ENCODE results near the gene LMX1A.

Gene LMX1A

GRCh38 chr1:165222580-165222979 is 133.9 kb downstream of the LMX1A start:
- no peak for DNase-seq (ENCODE audit: low read depth in 2 of 2)

DNA sequence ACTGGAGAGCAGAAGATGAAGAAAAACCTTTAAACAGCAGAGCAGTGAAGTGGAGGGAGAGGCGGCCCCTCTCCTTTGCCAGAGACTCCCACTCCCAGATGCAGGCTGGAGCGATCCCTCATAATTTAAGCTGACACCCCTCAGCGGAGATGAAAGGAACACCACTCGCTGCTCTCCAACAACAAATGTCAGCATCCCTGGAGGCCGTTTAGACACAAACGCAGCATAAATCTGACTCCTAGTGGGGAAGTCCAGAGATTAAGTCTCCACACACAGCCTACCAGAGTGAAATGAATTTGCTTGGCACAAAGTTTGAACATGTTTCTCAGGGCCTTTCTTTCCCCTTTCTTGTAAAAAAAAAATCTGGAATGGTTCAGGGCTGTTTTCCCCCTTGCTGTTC is 137.8 kb downstream of the LMX1A start:
- no peak for DNase-seq (ENCODE audit: low read depth in 2 of 2)

DNA sequence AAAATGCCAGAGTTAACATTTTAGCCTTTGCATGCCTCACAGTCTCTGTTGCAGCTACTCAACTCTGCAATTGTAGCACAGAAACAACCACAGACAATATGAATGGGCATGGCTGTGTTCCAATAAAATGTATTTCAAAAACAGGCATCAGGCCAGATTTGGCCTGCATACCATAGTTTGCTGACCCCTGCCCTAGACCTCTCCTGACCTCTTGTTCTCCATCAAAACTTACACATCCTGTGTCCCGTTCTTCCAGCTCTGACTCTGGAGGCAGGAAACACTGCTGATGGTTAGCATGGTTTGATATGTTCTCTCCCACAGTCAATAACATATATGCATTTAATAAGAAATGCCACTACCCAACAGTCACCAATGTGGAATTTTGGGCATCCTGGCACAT is 138.6 kb downstream of the LMX1A start:
- DNase-seq (ENCODE audit: low read depth in 2 of 2): no peak

DNA sequence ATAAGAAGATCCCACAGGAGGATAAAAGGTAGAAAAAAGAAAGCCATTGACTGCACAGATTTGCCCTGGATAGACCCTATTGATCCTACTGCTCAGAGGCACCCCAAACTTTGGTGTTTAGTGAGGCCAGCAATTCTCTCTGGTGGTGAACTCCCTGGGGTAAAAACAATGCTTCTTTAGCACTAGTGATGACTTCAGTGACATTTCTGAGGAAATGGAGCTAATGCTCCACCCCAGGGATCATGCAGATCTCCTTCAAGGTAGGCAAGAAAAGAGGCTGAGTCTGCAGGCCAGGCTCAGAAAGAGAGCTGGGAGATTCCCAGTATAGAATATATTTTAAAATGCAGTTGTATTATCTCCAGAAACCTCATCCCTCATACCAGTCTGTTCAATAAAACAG is 140.3 kb downstream of the LMX1A start:
- no peak for DNase-seq (ENCODE audit: low read depth in 2 of 2)

- no peak for DNase-seq (ENCODE audit: low read depth in 2 of 2)
These were observed 140.8 kb downstream of the LMX1A start for GRCh38 chr1:165215676-165216075.

DNA sequence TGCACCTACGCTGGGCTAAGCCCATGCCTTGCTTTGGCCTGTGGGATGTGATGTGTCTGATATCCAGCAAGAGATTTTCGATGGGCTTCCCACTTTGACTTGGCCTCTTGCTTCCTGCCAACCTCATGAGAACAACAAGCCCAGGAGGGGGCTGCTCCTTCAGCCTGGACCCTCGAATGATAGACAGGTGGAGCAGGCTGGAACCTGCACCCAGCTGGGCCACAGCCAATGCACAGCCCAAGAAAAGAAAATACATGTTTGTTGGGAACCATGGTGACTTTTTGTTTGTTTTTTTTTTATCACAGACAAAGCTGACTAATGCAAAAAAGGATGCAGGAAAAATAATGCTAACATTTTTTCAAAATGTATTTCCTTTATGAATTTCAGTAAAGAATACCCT is 144.3 kb downstream of the LMX1A start:
- no peak for DNase-seq (ENCODE audit: low read depth in 2 of 2)

GRCh38 chr1:165207853-165208515 is 148.5 kb downstream of the LMX1A start:
- DNase-seq (ENCODE audit: low read depth in 2 of 2): no peak

DNA sequence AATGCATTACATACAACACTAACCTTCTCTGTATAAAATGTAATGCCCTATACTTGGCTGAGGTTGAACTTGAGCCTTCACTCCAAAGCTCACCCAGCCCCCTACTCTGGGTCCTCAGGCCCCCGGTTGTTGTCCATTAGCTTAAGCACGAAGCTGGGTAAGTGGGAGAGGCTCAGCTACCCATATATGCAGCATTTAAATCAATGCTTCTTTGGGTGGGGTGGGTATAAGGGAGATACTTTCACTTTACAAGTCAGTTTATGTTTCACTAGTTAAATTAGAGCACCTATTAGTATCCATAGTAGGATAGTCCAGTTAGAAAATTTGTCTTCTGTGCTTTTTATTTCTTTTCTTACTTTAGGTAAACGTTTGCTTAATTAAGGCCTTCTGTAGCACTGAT is 151.4 kb downstream of the LMX1A start:
- no peak for DNase-seq (ENCODE audit: low read depth in 2 of 2)

DNA sequence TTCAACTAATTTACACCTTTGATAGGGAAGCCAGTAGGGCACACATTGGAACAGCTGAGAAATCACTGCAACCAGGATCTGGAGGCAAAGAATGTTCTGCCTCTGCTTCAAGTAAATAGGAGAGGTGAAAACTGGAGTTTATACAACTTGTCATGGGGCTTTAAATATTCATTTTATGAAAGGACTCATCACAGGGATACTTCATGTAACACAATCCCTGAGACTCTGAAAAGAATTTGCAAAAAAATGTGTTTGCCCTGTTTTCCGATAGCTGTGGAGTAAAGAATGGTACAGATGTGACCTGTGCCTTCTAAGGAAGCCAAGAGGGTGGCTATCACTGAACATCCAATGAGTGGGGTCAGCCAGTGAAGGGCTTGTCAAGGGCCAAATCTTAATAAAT is 152.0 kb downstream of the LMX1A start:
- no peak for DNase-seq (ENCODE audit: low read depth in 2 of 2)

DNA sequence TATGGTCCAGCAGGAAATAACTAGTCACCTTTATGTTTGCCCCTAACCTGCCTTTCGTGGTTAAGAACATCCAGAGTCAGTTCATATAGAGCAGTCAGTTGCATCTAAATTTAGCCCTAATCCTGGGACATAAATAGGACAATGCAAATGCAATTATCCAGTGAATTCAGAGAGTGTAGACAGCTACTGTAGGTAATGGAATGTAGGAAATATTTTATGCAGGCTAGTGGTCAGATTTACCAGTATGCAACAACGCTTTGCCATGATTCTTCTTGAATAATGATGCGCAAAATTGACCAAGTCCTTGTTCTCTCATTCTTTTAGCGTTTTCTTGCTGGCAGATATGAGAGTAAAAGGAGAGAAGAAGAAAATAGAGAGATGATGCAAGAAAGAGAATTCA is 165.4 kb downstream of the LMX1A start:
- DNase-seq (ENCODE audit: low read depth in 2 of 2): no peak

- DNase-seq (ENCODE audit: low read depth in 2 of 2): no peak
These were observed 166.6 kb downstream of the LMX1A start for GRCh38 chr1:165189913-165190312.

DNA sequence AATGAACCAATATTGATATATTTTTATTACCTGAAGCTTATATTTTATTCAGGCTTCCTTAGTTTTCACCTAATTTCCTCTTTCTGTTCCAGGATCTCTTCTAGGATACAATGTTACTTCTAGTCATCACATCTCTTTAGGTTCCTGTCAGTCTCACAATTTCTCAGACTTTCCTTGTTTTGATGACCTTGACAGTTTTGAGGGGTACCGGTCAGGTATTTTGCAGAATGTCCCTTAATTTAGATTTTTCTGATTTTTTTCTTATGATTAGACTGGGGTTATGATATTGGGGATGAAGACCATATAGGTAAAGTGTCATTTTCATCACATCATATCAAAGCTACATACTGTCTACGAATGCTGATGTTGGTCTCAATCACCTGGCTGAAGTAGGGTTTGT is 167.5 kb downstream of the LMX1A start:
- DNase-seq (ENCODE audit: low read depth in 2 of 2): no peak

DNA sequence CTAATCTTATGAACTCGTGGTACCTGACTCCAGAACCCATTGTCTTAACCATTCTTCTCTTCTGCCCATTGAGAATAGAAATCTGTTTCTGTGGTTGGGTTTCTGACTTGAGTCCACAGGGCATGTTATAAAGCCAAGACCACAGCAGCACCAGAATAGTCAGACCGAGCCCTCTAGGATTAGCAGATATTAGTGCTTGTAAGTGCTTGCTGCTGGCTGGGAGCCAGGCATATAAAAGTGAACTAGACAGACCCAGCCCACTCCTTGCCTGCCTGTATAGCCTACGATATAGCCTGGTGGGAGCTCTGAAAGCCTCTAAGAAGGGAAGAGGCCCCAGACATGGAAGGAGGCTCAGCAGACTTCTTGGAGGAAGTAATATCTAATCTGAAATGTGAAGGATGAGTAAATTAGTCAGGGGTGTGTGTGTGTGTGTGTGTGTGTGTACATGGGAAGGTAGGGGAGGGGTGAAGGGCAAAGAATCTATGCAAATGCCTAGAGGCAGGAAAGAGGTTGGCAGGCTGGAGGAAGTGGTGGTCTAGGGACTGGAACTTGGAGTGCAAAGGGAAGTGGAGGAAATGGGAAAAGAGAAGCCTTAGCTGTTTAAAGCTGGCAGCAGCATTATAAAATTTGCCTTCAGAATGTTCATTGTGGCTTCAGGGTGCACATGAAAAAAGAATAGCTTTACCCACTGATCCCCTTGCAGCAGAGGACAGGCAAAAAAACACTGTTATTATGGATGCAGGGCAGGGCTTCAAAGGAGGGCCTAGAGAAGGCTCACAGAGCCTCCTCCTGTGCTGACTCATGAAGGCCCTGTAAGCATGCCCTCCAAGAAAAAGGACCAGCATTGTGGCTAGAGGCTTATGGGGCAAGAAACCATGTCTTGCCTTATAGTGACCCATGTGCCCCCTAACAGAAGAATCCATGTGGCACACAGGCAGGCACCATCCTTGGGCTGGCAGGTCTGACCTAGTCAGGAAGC is 169.2 kb downstream of the LMX1A start:
- DNase-seq (ENCODE audit: low read depth in 2 of 2): no peak

- DNase-seq (ENCODE audit: low read depth in 2 of 2): no peak
These were observed 171.2 kb downstream of the LMX1A start for GRCh38 chr1:165185161-165185889.

DNA sequence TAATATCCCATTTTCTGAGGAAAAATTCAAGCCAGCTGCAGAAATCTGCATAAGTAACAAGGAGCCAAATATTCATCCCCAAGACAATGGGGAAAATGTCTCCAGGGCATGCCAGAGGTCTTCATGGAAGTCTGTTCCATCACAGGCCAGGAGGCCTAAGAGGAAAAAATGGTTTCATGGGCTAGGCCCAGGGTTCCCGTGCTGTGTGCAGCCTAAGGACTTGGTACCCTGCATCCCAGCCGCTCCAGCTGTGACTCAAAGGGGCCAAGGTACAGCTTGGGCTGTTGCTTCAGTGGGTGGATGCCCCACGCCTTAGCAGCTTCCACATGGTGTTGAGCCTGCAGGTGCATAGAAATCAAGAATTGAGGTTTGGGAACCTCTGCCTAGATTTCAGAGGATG is 173.5 kb downstream of the LMX1A start:
- no peak for DNase-seq (ENCODE audit: low read depth in 2 of 2)

DNA sequence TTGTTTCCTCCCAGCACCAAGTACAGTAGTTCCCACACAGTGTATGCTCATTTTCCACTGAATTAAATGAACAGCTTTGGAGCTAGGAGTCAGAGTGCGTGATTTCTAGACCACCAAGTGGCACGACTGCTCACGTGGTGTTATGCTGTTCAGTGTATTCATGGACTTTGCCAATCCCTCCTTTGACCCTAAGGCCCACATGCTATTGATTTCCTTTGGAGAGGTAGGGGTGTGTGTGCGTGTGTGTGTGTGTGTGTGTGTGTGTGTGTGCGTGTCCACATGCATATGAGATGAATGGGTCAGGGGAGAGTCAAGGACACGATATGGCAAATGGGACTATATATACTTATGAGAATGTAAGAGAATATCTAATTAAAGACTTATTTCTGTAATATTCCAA is 177.2 kb downstream of the LMX1A start:
- no peak for DNase-seq (ENCODE audit: low read depth in 2 of 2)

DNA sequence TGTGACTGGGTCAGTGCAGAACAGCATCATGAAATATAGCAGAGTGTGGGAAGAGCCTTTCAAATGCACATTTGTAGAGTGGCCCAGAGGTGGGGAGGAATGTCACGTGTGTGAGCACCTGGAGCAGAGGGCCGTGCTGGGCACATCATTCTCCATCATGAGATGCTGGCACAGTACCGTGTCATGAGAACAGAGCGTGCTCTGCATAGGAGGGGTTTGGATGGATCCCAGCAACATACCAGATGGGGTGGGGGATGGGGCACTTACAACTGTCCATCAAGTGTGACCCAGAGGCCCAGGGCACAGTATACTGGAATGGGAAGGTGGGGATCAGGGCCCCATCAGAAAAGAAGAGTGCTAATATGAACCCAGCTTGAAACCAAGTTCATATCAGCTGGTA is 182.0 kb downstream of the LMX1A start:
- no peak for DNase-seq (ENCODE audit: low read depth in 2 of 2)

DNA sequence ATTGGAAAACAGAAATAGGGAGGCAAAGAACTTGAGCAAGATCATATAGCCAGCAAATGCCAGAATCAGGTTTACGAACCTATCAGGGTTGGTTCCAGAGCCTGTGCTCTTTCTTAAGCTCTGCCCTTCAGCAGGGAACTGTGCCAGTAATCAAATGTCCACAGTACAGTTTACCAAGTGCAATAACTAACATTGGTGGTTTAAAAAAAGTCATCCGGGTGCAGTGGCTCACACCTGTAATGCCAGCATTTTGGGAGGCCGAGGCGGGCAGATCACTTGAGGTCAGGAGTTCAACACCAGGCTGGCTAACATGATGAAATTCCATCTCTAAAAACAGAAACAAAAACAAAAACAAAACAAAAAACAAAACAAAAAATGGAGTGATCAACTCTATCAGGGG is 182.7 kb downstream of the LMX1A start:
- no peak for DNase-seq (ENCODE audit: low read depth in 2 of 2)

DNA sequence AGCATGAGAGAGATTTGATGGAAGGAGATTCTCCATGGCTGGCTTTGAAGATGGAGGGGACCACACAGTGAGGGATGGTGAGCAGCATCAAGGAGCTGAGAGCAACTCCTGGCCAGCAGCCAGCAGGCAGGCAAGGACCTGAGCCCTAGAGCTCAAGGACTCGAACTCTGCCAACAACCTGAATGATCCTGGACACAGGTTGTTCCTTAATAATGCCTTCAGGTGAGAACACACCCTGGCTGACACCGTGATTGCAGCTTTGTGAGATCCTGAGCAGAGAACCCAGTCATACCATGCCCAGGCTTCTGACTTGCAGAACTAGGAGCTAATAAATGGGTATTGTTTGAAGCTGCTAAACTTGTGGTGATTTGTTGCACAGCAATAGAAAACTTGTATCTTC is 183.1 kb downstream of the LMX1A start:
- no peak for DNase-seq (ENCODE audit: low read depth in 2 of 2)

GRCh38 chr1:165172666-165173065 is 183.8 kb downstream of the LMX1A start:
- DNase-seq (ENCODE audit: low read depth in 2 of 2): no peak

- DNase-seq (ENCODE audit: low read depth in 2 of 2): no peak
These were observed 186.8 kb downstream of the LMX1A start for GRCh38 chr1:165169729-165170128.

DNA sequence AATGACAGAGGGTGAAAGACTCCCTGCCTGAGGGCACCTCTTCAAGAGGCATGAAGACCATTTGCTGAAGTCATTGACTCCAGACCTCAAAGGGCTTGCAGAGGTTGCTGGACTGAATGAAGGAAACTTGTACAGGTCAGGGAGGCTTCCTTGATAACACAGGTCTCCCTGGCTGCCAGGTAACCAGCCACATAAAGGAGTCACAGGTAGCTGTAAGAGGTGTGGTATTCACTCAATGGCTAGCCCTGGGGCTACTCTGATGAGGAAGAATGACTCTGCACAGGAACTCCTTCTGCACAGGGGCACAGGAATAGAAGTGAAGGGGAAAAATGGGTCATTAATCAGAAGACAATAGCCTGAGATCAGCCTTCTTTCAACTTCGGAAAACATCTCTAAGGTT is 187.5 kb downstream of the LMX1A start:
- DNase-seq (ENCODE audit: low read depth in 2 of 2): no peak

GRCh38 chr1:165168467-165168866 is 188.0 kb downstream of the LMX1A start:
- DNase-seq (ENCODE audit: low read depth in 2 of 2): no peak

Measured in activated CD4-positive, alpha-beta T cell treated with anti-CD3 and anti-CD28 coated beads for 24 hours (primary cell).